Measurements from ENCODE around the gene DNAJB8. TPM values are rescaled to one million over a fixed set of nuclear protein-coding genes. Genes with fewer than 3 reads are reported as not detected.

Gene DNAJB8
- total and polyA plus RNA-seq, 9 of the 15 experiments (the other 6 are each of a cell fraction or from before 2014, with no cell fraction given): not detected

DNA sequence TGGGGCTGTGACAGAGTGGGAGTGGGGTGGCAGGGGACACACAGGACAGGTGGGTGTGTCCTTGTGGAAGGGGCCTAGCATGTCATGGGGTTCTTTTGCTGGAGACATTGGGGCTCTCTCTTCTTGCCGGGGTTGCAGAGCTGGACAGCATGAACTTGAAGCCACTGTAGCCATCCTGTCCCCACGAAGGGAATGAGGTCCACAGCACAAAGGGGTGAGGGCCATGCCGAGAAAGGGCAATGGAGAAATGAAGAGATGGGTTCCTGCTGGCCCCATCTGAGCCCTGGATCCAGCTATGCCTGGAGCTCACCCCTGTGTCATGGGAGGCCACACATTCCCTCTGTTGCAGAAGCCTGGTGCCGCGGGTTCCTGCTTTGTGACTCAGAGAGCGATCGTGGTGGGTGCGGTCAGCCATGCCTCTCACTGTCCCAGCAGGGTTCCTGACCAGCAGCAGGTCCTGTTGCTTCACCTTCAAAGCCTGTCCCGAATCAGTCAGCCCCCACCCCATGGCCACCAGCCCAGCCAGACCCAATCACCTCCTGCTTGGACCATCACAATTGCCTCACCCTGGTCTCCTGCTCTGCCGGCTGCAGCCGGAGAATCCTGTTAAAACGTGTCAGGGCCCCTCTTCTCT is 50.0 kb downstream of the DNAJB8 start (continued):
- no peak for TF ChIP-seq ZNF583 (CRISPR knock-in tag; IDR thresholded peaks at IDR 0.05)
- TF ChIP-seq, protein P1, sequence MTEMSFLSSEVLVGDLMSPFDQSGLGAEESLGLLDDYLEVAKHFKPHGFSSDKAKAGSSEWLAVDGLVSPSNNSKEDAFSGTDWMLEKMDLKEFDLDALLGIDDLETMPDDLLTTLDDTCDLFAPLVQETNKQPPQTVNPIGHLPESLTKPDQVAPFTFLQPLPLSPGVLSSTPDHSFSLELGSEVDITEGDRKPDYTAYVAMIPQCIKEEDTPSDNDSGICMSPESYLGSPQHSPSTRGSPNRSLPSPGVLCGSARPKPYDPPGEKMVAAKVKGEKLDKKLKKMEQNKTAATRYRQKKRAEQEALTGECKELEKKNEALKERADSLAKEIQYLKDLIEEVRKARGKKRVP (CRISPR knock-in tag; IDR thresholded peaks at IDR 0.05): peak; percentile 41; the same call in 1 of the 2 replicates
- peak; percentile 20; the same call in 1 of the 2 replicates for TF ChIP-seq DPF2 (IDR thresholded peaks at IDR 0.05)
- TF ChIP-seq EP400 (IDR thresholded peaks at IDR 0.05): peak; percentile 11; the same call in 1 of the 2 replicates
- peak; percentile 31; the same call in 1 of the 2 replicates for TF ChIP-seq TCF3 (CRISPR knock-in tag; IDR thresholded peaks at IDR 0.05)
- no peak for TF ChIP-seq NELFE (IDR thresholded peaks at IDR 0.05; ENCODE audit: insufficient read depth, insufficient read length)
- TF ChIP-seq YY1 (IDR thresholded peaks at IDR 0.05; ENCODE audit: borderline replicate concordance in 1 of 3, control insufficient read depth in 1 of 3, extremely low read depth in 1 of 3, insufficient read depth in 3 of 3, insufficient read length in 1 of 3, insufficient replicate concordance in 2 of 3, low read depth in 1 of 3, low read length in 2 of 3): peak in 1 of 3 experiments; percentile 81
- TF ChIP-seq ZNF175 (CRISPR knock-in tag; IDR thresholded peaks at IDR 0.05; ENCODE audit: low read depth): no peak
- no peak for TF ChIP-seq KDM4B (IDR thresholded peaks at IDR 0.05; ENCODE audit: borderline replicate concordance in 2 of 2, low read depth in 1 of 2)
- TF ChIP-seq TOE1 (IDR thresholded peaks at IDR 0.05; ENCODE audit: borderline replicate concordance): no peak
- TF ChIP-seq TOE1 (CRISPR knock-in tag; IDR thresholded peaks at IDR 0.05; ENCODE audit: borderline replicate concordance, low read depth): no peak
- TF ChIP-seq ZBTB17 (CRISPR knock-in tag; IDR thresholded peaks at IDR 0.05): no peak
- TF ChIP-seq, protein P2, sequence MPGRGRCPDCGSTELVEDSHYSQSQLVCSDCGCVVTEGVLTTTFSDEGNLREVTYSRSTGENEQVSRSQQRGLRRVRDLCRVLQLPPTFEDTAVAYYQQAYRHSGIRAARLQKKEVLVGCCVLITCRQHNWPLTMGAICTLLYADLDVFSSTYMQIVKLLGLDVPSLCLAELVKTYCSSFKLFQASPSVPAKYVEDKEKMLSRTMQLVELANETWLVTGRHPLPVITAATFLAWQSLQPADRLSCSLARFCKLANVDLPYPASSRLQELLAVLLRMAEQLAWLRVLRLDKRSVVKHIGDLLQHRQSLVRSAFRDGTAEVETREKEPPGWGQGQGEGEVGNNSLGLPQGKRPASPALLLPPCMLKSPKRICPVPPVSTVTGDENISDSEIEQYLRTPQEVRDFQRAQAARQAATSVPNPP (IDR thresholded peaks at IDR 0.05; ENCODE audit: borderline replicate concordance, insufficient read depth, insufficient read length): no peak
- no peak for TF ChIP-seq SETDB1 (IDR thresholded peaks at IDR 0.05; ENCODE audit: low read length)
- TF ChIP-seq, protein P3, sequence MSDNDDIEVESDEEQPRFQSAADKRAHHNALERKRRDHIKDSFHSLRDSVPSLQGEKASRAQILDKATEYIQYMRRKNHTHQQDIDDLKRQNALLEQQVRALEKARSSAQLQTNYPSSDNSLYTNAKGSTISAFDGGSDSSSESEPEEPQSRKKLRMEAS (CRISPR knock-in tag; IDR thresholded peaks at IDR 0.05): peak; percentile 90
- peak; percentile 1; the same call in 1 of the 2 replicates for TF ChIP-seq MYC (IDR thresholded peaks at IDR 0.05; ENCODE audit: low read depth, low read length)
- TF ChIP-seq MYC (CRISPR knock-in tag; IDR thresholded peaks at IDR 0.05; ENCODE audit: borderline replicate concordance, low read depth): no peak
- no peak for TF ChIP-seq ZNF384 (IDR thresholded peaks at IDR 0.05; ENCODE audit: low read depth, low read length)
- TF ChIP-seq, protein P4, sequence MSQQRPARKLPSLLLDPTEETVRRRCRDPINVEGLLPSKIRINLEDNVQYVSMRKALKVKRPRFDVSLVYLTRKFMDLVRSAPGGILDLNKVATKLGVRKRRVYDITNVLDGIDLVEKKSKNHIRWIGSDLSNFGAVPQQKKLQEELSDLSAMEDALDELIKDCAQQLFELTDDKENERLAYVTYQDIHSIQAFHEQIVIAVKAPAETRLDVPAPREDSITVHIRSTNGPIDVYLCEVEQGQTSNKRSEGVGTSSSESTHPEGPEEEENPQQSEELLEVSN (IDR thresholded peaks at IDR 0.05; ENCODE audit: borderline replicate concordance in 1 of 2, extremely low read depth in 1 of 2, insufficient read depth in 1 of 2, insufficient read length in 1 of 2, low read depth in 1 of 2, low read length in 1 of 2, poor library complexity in 1 of 2, severe bottlenecking in 1 of 2): peak; percentile 27 to 54
- TF ChIP-seq MTA1 (IDR thresholded peaks at IDR 0.05; ENCODE audit: borderline replicate concordance): no peak
- TF ChIP-seq SMARCA4 (IDR thresholded peaks at IDR 0.05): 0 out of 2 replicates have a peak, but pooled peaks have one; percentile 6
- peak; percentile 66; the same call in 1 of the 2 replicates for TF ChIP-seq EP300 (IDR thresholded peaks at IDR 0.05; ENCODE audit: low read length)
- TF ChIP-seq TCFL5 (CRISPR knock-in tag; conservative IDR thresholded peaks at IDR 0.05): 0 out of 2 replicates have a peak, but pooled peaks have one; percentile 2

Measured in K562 (cell line).